Fibroblast of upper back skin (primary cell): Measurements from ENCODE around the gene PSD2.

Experiments used
- DNase-seq: peaks from one replicate; pipeline ENCODE4 v3.0.0-alpha.2; 2013

The PSD2 gene

DNA sequence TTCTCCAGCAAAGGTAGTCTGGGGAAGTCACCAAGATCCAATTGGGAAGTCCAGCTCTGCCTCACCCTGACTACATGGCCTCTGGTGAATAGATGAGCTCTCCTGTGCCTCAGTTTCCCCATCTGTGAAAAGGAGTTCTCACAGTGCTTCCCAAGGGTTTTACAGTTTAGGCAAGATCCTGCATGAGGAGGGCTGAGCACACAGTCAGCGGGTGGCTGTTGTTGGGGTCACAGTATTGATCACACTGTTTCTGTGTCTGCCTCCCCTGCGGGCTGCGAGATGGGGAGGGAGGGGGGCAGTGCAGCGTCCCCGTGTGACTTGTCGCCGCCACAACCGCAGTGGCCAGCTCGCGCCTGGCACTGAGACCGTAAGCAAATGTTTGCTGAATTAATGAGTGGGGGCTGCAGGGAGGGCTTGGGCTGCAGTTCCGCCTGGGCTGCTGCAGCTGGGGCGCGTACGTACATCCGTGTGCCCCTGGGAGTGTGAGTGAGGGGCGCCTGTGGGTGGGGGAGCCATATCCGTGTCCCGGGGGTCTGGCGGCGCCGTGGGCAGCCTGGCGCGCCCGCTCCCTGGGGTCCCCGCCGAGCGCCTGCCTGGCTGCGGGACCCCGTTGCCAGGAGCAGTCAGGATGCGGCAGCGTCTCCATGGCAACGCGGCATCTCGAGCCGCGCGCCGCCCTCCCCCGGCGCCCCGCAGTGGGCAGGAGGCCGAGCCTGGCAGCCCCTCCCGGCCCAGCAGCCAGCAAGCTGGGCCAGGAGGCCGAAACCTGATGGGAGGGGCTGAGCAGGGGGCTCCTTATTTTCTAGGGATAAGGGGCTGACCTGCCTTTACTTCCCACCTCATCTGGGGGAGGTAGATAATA lies 31.4 kb upstream of the PSD2 start:
- peak; percentile 26 for DNase-seq

DNA sequence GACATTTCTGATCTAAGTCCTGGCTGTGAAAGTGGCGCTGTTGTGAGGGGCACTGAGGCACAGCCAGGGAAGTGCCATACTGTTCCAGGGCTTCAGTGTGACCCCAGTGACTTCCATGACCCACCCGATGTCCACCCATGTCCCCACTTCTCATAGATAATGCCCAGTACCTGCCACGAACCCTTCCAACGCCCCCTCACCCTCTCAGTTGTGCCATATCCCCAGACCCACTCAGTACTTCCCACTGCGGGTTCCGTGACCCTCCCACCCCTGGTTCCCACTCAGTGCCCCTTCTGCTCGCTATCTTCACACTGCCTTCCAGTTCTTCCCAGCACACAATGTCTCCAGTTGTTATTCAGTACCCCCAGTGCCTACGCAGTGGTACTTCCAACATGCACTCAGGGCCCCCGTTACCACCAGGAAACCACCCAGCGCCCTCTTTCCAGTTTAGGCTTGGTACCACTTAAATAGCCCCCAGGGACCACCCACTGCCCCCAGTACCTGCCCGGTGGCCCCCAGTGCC lies 30.7 kb upstream of the PSD2 start:
- no peak for DNase-seq

DNA sequence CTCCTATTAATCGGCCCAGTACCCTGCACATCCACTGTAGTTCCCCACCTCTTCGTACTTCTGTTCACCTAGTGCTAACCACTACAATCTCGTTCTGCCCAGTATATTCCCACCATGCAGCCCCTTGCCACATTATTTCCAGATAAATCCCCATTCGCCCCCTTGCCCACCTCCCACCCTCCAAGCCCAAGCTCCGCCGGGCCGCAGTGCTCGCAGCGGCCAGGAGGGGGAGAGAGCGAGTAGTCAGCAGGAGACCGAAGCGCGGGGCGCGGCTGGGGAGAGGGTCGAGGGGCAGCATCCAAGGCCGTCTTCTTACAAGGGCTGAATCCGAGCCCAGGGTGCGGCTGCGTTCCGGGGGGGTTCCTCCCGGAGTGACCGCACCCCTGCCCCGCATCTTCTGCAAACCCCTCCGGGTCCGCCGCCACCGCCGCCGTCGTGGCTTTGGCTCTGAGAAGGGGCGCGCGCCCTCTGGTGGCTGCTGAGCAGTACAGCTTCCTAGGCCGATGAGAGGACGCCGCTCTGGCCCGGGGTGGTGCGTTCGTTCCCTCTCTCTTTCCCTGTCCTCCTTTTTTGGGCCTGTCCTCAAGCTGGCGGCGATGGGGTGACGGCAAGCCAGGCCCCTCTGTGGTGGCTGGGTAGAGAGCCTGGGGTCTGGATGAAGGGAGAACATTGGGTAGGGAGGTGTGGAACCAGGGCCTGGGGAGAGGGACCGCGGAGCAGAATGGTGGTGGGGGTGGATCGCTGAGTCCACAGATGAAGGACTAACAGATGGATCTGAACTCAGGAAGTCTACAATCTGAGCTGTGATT lies 30.0 kb upstream of the PSD2 start:
- DNase-seq, result peak; percentile 69

DNA sequence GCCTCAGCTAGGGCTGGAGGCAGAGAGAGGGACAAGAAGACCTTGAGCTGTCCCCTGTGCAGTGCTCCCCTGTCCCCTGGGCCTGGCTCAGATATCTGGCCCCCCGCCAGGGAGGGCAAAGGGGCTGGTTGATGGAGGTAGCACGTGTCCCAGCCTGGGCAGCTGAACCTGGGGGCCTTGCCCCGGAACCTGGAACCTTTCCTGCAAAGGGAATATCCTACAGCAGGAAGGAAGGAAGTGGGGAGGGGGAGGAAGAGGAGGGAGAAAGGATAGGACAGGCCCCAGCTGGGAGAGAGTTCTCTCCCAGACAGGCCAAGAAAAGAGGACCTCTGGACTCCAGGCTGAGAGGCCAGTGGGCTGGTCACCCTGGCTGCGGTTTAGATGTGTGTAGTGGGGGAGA lies 27.6 kb upstream of the PSD2 start:
- DNase-seq, result no peak

DNA sequence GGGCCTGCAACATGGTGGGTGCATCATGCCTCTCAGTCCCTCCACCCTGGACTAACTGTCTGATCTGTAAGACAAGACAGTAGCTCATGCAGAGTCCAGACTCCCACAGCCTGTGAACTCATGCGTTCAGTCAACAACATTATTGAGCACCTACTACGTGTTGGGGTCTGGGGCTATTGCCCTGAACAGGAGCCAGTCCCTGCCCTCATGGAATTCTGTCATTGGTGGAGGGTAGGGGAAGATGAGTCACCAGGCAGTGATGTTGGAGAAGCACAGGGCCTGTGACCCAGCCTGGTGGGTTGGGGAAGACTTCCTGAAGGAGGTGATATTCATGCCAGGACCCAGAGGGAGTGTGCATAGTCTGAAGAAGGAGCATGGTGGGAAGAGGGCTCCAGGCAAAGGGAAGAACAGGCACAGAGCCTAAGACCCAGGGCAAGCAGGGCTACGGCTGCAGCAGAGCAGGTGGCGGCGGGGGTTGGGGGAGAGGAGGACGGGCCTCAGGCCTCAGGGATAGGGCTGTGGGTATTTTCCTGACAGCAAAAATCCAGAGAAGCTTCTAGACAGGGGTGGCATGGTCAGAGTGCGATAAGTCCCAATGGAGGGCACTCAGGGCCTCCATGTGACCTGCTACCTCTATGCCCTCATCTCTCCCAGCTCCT lies 26.7 kb upstream of the PSD2 start:
- peak; percentile 22 for DNase-seq

DNA sequence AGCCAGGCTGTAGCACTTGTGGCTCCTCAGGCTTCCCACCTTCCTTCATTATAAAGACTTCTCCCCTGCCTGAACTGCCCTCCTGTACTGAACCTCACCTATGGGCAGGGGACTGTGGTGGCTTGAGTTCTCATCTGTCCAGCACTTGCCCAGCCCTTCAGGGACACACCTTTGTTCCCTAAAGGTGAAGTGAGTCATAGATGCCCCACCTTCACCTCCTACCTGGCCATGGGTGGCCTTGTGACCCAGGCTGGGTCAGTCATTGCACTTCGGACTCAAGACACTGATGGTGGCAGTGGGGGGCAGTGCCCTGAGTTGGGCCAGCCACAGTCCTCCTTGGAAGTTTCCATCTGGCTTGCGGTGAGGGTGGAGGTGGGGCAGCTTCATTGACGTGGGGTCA lies 26.1 kb upstream of the PSD2 start:
- DNase-seq, result no peak

DNA sequence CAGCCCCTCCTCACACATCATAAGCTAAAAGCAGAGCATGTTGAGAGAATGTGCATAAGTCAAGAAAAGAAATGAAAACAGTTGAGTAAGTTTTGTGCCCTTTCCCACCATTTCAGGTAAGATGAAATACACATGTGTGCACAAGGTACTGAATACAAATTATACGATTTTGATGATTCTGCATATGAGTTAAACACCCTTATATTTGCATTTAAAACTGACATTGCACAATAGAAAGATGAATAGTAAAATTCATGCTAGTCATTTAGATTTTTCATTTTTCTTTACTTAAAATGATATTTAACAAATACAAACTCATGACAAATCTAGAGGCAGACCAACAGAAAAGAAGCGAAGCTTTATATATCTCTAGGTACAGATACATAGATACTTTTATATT lies 24.9 kb upstream of the PSD2 start:
- no peak for DNase-seq

DNA sequence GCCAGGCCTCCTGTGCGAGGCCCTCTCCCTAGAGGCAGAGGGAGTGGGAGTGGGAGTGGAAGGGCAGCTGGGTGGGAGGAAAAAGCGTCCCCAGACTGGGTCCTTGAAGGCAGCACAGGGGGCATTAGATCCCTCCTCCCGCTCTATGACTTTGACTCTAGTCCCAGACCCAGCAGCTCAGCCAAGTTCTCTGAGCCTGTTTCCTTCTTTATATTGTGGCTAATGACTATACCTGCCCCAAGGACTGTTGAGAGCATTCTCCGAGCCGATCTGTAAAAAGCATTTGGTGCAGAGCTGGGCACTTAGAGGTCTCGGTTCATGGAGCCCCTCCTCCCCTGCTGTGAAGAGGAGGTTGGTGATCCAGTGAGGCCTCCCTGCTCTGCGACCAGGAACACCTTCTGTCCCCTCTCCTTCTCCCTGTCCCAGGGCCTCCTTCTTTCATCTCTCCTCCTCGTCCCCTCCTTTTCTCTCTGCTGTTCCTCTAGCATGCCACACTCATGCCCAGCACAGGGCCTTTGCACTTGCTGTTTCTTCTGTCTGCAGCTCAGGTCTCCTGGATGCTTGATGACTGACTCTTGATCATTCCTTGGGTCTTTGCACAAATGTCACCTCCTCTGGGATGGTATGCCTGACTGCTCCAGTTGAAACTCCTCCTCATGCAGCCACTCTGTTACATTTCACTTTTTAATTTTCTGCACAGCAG lies 23.4 kb upstream of the PSD2 start:
- DNase-seq, result no peak

DNA sequence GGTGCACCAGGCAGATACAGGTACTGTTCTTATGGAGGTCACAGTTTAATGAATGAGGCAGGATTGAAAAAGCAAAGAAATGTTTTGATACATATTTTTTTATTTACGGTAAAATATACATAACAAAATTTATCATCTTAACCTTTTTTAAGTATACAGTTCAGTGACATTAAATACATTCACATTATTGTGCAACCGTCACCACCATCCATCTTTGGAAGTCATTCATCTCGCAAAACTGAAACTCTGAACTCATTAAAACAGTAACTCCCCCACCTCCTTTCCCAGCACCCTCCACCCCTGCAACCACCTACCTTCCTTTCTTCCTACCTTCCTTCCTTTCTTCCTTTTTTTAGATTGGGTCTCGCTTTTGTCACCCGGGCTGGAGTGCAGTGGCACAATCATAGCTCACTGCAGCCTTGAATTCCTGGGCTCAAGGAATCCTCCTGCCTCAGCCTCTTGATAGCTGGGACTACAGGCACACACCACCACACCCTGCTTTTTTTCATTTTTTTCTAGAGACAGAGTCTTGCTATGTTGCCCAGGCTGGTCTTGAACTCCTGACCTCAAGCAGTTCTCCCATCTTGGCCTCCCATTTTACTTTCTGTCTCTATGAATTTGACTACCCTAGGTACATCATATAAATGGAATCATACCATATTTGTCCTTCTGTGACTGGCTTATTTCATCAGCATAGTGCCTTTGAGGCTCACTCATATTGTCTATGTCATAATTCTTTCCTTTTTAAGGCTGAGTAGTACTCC lies 22.5 kb upstream of the PSD2 start:
- no peak for DNase-seq

DNA sequence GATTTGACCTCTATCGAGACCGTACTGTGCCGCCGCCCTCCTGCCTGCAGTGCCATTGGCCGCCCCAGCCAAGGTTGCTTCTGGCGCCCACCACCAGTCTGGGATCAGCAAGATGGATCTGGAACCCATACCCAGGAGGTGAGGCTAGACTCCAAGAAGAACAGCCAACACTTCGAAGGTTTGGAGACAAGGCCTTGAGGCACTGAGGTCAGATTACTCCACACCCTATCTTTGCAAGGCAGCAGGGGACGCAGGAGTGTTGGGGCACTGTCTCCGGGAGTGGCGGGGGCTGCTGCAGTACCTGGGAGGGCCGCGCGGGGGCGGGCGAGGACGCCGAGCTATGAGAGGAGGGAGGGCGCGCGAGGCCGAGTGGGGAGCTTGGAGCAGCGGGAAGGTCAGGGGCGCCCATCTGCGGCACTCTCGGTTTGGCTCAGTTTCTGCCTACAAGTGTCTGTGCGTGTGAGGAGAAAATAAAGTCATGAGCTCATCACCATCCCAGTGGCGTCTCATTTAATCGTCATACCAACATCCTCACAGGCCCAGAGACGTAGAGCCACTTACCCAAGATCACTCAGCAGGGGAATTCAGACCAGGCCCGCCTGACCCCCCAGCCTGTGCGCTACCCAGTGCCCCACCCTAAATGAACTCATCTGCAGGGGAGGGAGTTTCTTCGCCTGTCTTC lies 20.5 kb upstream of the PSD2 start:
- DNase-seq, result peak; percentile 56

DNA sequence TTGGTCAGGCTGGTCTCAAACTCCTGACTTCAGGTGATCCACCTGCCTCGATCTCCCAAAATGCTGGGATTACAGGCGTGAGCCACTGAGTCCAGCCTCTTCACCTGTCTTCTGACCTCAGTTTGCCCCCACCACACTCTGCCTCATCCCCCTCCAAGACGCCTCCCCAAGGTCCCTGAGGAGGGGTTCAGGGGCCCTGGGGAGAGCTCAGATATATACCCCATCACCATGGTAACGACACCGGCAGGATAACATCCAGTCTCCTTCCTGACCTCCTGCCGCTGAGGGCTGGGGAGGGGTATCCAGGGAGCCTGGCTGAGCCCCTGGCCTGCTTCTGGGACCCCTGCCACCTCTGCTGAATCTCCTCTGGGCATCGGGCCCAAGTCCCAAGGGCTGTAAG lies 19.7 kb upstream of the PSD2 start:
- no peak for DNase-seq

DNA sequence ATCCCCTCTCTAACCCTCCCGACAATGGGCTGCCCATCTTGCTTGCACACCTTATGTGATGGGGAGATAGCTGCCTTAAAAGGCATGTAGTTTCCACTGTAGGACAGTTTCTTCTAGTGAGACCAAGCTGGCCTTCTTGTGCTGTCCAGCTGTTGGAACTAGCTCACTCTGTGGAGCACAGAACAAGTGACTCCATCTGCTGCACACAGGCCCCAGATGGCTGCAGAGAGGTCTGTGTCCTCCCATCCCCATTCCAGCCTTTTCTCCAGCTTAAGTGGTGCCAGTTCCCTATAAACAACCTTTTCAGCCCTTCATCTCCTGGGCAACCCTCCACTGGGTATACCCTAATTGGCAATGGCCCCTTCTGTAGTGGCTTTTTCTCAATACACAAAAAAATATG lies 18.7 kb upstream of the PSD2 start:
- no peak for DNase-seq

DNA sequence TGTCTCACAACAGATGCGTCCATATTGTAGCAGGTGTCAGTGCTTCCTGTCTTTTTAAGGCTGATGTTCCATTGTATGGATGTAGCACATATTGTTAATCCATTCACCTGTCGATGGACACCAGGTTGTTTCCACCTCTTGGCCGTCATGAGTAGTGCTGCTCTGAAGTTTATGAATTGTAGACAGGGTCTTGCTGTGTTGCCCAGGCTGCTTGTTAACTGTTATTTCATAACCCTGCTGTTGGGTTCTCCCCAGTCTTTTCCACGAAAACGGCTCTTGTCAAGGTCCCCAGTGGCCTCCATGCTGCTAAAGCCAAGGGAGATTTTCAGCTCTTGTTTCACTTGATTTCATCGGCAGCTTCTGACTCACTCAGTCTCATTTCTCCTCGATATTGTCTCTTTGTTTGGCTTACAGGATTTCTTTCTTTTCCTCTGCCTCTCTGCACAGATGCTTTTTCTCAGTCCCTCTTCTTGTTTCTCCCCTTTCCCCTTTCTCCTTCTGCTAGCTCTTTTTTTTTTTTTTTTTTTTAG lies 12.1 kb upstream of the PSD2 start:
- peak; percentile 55 for DNase-seq

DNA sequence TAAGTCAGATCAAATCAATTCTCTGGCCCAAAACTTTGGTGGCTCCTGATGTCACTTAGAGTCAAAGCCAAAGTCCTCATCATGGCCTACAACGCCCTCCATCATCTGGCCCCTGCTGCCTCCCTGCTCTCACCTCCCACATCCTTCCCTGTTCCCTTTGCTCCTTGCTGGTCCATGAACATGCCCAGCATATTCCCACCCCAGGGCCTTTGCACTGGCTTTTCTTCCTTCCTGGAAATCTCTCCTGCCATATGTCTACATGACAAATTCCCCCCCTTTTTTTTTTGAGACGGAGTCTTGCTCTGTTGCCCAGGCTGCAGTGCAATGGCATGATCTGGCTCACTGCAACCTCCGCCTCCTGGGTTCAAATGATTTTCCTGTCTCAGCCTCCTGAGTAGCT lies 11.1 kb upstream of the PSD2 start:
- DNase-seq, result no peak

DNA sequence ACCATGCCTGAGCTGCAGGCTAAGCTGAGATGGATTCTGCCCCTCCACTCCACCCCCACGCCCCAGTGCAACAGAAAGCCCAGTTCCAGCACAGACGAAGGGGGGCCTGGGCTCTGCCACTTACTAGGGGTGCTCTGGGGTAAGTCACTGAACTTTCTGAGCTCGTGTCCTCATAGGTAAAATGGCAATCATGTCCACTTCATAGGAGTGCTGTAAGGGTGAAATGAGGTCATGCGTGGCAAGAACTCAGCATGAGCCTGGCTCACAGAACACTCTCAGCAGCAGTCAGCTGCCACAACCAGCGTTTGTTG lies 8.4 kb upstream of the PSD2 start:
- no peak for DNase-seq

DNA sequence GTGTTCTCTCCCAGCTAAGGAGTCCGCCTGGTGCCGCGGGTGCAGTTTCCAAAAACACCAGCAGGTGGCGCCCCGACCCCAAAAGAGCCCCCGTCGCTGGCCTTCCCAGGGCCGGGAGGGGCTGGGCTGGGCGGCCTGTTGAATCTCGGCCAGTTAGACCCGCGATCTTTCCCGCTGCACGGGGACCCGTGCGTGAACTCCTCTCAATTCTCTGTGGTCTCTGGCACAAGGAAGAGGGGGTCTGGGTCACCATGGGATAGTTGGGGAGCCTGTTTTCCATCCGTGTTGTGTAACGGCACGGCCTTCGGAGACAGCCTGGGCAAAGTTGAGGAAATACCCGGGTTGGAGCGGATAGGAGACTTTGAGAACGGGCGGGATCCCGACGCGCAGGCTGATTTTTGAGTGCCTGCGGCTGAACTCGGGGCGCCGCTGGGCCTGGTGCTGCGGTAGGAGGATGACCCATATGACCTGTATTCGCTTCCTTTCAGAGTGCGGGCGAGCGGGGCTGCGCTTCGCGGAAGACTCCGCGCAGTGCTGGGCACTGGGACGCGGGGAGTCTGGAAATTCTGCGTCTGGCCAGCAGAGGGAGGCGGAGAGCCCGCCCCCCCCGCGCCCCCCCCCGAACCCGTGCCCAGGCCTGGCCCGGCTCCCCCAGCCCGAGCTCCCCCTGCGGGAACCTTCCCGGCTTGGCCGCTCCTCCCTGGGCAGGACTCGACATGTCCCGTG lies 7.9 kb upstream of the PSD2 start:
- peak; percentile 72 for DNase-seq

DNA sequence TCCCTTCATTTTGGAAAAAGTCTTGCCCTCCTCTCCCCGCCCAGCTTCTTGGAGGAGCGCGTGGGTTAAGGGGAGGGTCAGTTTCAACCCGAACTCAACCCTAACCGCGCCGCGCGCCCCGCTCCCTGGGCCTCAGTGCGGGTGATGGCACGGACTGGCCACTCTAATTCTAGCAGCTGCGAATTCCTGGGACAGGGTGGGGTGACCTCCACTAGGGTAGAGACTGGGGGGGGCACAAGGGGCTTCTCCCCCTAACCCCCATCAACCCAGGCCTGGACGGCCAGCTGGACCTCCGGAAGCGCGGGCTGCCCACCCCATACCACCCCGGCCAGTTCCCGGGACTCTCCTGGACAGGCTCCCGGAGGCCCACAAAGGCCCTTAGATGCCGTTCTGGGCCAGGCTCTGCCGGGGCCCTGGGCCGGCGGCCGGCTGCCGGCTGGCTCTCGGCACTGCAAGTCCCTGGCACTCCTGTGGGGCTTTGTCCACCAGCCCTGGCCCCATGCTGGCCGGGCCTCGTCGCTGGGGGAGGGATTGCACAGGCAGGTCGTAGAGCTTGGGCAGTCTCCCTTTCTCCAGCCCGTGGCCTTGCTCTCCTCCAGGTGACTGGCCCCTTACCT lies 7.2 kb upstream of the PSD2 start:
- no peak for DNase-seq

DNA sequence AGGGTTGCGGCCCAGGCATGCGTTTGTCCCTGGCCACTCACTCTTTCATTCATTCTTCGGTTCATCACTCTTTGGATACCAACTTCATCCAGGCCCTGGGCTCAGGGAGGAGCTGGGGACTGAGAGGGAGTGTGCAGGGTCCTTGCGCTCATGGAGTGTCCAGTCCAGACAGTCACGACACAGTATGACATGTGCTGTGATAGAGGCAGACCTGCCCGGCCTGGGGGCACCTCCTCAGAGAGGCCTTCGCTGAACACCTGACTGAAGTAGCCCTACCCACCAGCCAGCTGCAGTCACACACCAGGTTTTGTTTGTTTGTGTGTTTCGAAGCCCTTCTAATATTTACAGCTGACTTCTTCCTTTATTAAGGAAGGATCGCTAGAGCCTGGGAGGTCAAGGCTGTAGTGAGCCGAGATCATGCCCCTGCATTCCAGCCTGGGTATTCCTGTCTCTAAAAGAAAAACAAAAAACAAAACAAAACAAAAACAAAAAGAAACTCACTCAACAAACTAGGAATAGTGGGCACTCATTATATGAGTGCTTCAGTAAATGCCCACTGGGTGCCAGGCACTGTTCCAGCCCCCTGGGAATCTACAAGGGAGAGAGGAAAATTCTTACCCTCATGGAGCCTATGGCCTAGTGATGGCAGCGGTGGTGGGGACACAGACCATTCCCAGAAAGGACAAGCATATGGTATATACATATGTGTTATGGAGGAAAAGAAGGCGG lies 6.3 kb upstream of the PSD2 start:
- no peak for DNase-seq

DNA sequence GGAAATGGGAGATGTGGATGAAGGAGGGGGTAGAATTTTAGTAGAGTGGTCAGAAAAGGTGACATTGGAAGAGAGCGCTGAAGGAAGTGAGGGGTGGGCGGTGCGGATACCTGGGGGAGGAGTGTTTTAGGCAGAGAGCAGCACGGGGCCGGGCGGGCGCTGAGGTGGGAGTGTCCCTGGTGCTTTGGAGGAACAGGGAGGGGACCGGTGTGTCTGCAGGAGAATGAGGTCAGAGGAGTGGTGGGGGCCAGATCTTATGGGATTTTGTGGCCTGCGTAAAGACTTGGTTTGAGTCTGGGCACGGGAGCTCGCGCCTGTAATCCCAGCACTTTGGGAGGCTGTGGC lies 5.8 kb upstream of the PSD2 start:
- no peak for DNase-seq

DNA sequence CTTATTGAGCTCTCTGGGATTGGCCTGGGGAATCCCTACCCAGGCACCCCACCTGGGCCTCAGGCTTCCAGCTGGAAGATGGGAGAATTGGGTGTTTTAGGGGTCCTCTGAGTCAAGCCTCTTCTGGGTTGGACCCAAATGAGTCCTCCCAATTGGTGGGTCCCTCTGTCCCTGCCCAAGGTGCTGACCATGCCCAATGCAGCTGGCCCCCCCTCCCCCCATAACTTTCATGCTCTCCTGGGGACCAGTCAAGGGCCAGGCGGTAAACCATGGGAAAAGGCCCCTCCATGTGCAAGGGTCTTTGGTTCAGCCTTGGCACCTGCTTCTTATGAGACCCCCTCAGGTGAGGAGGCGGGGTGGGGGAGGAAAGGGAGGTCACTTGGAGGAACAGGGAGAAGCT lies 3.4 kb upstream of the PSD2 start:
- DNase-seq, result no peak
